Measurements from ENCODE around the gene CASK.

The CASK gene

GRCh38 chrX:41923211-41923977 lies at the start of gene CASK:
CASK (minus strand) TSS chrX:41923554; CDS start chrX:41922988, 566 bp downstream.
- no peak for TF ChIP-seq CTCF (IDR thresholded peaks at IDR 0.05; ENCODE audit: borderline replicate concordance, insufficient read depth, low read depth, low read length)
- H3K4me3 ChIP-seq (ENCODE audit: low read depth, low read length), result peak within 1 kb of the TSS; percentile 50

- TF ChIP-seq CTCF (IDR thresholded peaks at IDR 0.05; ENCODE audit: borderline replicate concordance, insufficient read depth, low read depth, low read length), result no peak
Observed at GRCh38 chrX:41971346-41971745, 48.0 kb upstream of the CASK start.

DNA sequence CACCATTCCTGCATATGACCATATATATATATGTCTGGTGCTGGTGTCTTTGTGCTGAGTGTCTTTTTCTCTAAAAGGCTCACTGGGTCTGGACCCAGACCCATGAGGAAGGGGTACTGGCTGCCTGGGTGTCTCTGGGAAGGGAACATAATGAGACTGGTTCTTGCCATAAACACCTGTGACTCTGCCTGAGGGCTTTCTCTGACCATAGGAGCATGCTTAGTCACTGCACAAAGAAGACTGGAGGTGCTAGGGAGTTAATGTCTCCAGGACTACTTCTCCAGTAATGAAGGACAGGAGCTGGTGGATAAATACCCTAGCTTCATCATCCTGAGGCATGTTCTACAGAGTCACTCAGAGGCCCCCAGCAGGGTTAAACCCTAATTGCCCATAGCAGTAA lies 47.1 kb upstream of the CASK start:
- TF ChIP-seq CTCF (IDR thresholded peaks at IDR 0.05; ENCODE audit: borderline replicate concordance, insufficient read depth, low read depth, low read length), result no peak
- no peak overlapping the region for H3K4me3 ChIP-seq (ENCODE audit: low read depth, low read length)

More at GRCh38 chrX:41971346-41971745, 48.0 kb upstream of the CASK start:
- no peak overlapping the region for H3K4me3 ChIP-seq (ENCODE audit: low read depth, low read length)

GRCh38 chrX:41963348-41963747 lies 40.0 kb upstream of the CASK start:
- no peak overlapping the region for H3K4me3 ChIP-seq (ENCODE audit: low read depth, low read length)
- no peak for TF ChIP-seq CTCF (IDR thresholded peaks at IDR 0.05; ENCODE audit: borderline replicate concordance, insufficient read depth, low read depth, low read length)

- no peak for TF ChIP-seq CTCF (IDR thresholded peaks at IDR 0.05; ENCODE audit: borderline replicate concordance, insufficient read depth, low read depth, low read length)
- no peak overlapping the region for H3K4me3 ChIP-seq (ENCODE audit: low read depth, low read length)
Observed at GRCh38 chrX:41960142-41960541, 36.8 kb upstream of the CASK start.

GRCh38 chrX:41958861-41959260 lies 35.5 kb upstream of the CASK start:
- no peak for TF ChIP-seq CTCF (IDR thresholded peaks at IDR 0.05; ENCODE audit: borderline replicate concordance, insufficient read depth, low read depth, low read length)
- H3K4me3 ChIP-seq (ENCODE audit: low read depth, low read length), result no peak overlapping the region

- H3K4me3 ChIP-seq (ENCODE audit: low read depth, low read length), result no peak overlapping the region
- TF ChIP-seq CTCF (IDR thresholded peaks at IDR 0.05; ENCODE audit: borderline replicate concordance, insufficient read depth, low read depth, low read length), result no peak
Observed at GRCh38 chrX:41956027-41956426, 32.7 kb upstream of the CASK start.

Data from GM12875 (cell line).